Nephron (organoid): Measurements from ENCODE around the gene KCNG2.

Source experiments
- H3K27ac Mint-ChIP-seq, 3 experiments: 2 replicates each; pipeline ENCODE4 v1.8.0; 2020; ENCODE audit warnings: mixed read lengths in 3 of 3, mild to moderate bottlenecking in 2 of 3, moderate library complexity in 1 of 3
- H3K27me3 Mint-ChIP-seq: 2 replicates; pipeline ENCODE4 v1.8.0; 2021; ENCODE audit warnings: low read depth, mild to moderate bottlenecking, moderate library complexity, mixed read lengths
- H3K36me3 Mint-ChIP-seq: 2 replicates; pipeline ENCODE4 v1.8.0; 2020; ENCODE audit warnings: low read depth, mixed read lengths
- H3K4me1 Mint-ChIP-seq: 2 replicates; pipeline ENCODE4 v1.8.0; 2020; ENCODE audit warnings: mixed read lengths
- H3K4me3 Mint-ChIP-seq, 3 experiments: 2 replicates each; pipeline ENCODE4 v1.8.0; 2020; ENCODE audit warnings: mild to moderate bottlenecking in 3 of 3, mixed read lengths in 3 of 3, moderate library complexity in 2 of 3
- H3K9me3 Mint-ChIP-seq: 2 replicates; pipeline ENCODE4 v1.8.0; 2020; ENCODE audit warnings: mixed read lengths
- CTCF ChIP-seq, 3 experiments: fragments of 200-600 bp; sonication (generic); IDR thresholded peaks; one replicate each; pipeline ENCODE4 v1.5.0; 2021; ENCODE audit warnings: antibody characterized with exemption in 3 of 3; ENCODE audit not compliant: unreplicated experiment in 3 of 3

Gene KCNG2

GRCh38 chr18:79846936-79847557, 49.3 kb downstream of the KCNG2 start:
- H3K27ac Mint-ChIP-seq, result no peak overlapping the region
- TF ChIP-seq CTCF (IDR thresholded peaks at IDR 0.05; ENCODE audit: unreplicated experiment in 3 of 3), result no peak
- peaks cover 8% of the 10 kb centered on the region for H3K27me3 Mint-ChIP-seq
- H3K4me3 Mint-ChIP-seq, result no peak overlapping the region
- H3K36me3 Mint-ChIP-seq, result no peaks in the 10 kb centered on the region
- peaks cover 10% of the 10 kb centered on the region for H3K4me1 Mint-ChIP-seq
- H3K9me3 Mint-ChIP-seq, result peaks cover 13% of the 10 kb centered on the region

- Mint-ChIP-seq H3K36me3 (no peaks in the 10 kb centered on the region), H3K27ac (no peak overlapping the region), H3K4me3 (no peak overlapping the region), H3K9me3 (peaks cover 7% of the 10 kb centered on the region), H3K27me3 (peaks cover 3% of the 10 kb centered on the region), H3K4me1 (peaks cover 10% of the 10 kb centered on the region)
- TF ChIP-seq CTCF (IDR thresholded peaks at IDR 0.05; ENCODE audit: unreplicated experiment in 3 of 3), result no peak
Observed at GRCh38 chr18:79847606-79848293, 50.0 kb downstream of the KCNG2 start.

- no peak for TF ChIP-seq CTCF (IDR thresholded peaks at IDR 0.05; ENCODE audit: unreplicated experiment in 3 of 3)
- Mint-ChIP-seq H3K9me3 (peaks cover 6% of the 10 kb centered on the region), H3K4me1 (peaks cover 10% of the 10 kb centered on the region), H3K4me3 (no peak overlapping the region), H3K27me3 (peaks cover 3% of the 10 kb centered on the region), H3K27ac (no peak overlapping the region), H3K36me3 (no peaks in the 10 kb centered on the region)
Observed at GRCh38 chr18:79848294-79848578, 50.5 kb downstream of the KCNG2 start.

- Mint-ChIP-seq H3K27ac (no peak overlapping the region), H3K9me3 (peaks cover 3% of the 10 kb centered on the region), H3K4me3 (no peak overlapping the region), H3K4me1 (peaks cover 10% of the 10 kb centered on the region), H3K36me3 (no peaks in the 10 kb centered on the region), H3K27me3 (peaks cover 3% of the 10 kb centered on the region)
- no peak for TF ChIP-seq CTCF (IDR thresholded peaks at IDR 0.05; ENCODE audit: unreplicated experiment in 3 of 3)
Observed at GRCh38 chr18:79848579-79849327, 51.0 kb downstream of the KCNG2 start.

- Mint-ChIP-seq H3K9me3 (no peaks in the 10 kb centered on the region), H3K4me1 (peaks cover 10% of the 10 kb centered on the region), H3K27ac (no peak overlapping the region), H3K4me3 (no peak overlapping the region), H3K36me3 (no peaks in the 10 kb centered on the region), H3K27me3 (peaks cover 3% of the 10 kb centered on the region)
- TF ChIP-seq CTCF (IDR thresholded peaks at IDR 0.05; ENCODE audit: unreplicated experiment in 3 of 3), result no peak
Observed at GRCh38 chr18:79849328-79850207, 51.8 kb downstream of the KCNG2 start.
